BJ (cell line): ENCODE data around the gene B4GALNT3. TPM values are rescaled to one million over a fixed set of nuclear protein-coding genes. Genes with fewer than 3 reads are reported as not detected.

Experiments
- CTCF ChIA-PET: fragments of 350-600 bp; formaldehyde crosslinking; extraction: SDS; loops from one replicate; lab custom pipeline; 2021; ENCODE audit warnings: antibody characterized with exemption, inconsistent platforms; lab: Yijun Ruan, JAX
- POLR2A ChIA-PET: fragments of 300-600 bp; sonication (Branson Sonifier 250); formaldehyde crosslinking; extraction: SDS; loops from one replicate; lab custom pipeline; 2021; ENCODE audit warnings: antibody characterized with exemption; lab: Charles Lee
- DNase-seq: peaks from one replicate; pipeline ENCODE4 v3.0.0-alpha.2; 2011; ENCODE audit warnings: low read depth
- H3K27me3 ChIP-seq: 2 replicates; pipeline ENCODE4 v1.6.0; 2011; ENCODE audit warnings: low read length; ENCODE audit not compliant: control insufficient read depth, insufficient read depth
- H3K36me3 ChIP-seq: 2 replicates; pipeline ENCODE4 v1.5.1; 2011; ENCODE audit warnings: low read length; ENCODE audit not compliant: control insufficient read depth, insufficient read depth
- H3K4me3 ChIP-seq: 2 replicates; pipeline ENCODE4 v1.5.1; 2011; ENCODE audit warnings: low read depth, mild to moderate bottlenecking, control low read depth, low read length
- polyA plus RNA-seq: library from polyadenylated mRNA; depleted of rRNA; stranded (reverse); fragments of >200 nt; gene quantifications from 2 replicates; pipeline ENCODE4 v1.2.3, GENCODE V29; 2011
- TF ChIP-seq, protein P1 (sequence below): IDR thresholded peaks from 2 replicates; pipeline ENCODE4 v1.5.1; 2011; ENCODE audit warnings: low read depth, mild to moderate bottlenecking, control low read depth, inconsistent platforms, low read length, moderate library complexity; ENCODE audit not compliant: insufficient read depth

The B4GALNT3 gene
- polyA plus RNA-seq, 1 experiment, result not detected

DNA sequence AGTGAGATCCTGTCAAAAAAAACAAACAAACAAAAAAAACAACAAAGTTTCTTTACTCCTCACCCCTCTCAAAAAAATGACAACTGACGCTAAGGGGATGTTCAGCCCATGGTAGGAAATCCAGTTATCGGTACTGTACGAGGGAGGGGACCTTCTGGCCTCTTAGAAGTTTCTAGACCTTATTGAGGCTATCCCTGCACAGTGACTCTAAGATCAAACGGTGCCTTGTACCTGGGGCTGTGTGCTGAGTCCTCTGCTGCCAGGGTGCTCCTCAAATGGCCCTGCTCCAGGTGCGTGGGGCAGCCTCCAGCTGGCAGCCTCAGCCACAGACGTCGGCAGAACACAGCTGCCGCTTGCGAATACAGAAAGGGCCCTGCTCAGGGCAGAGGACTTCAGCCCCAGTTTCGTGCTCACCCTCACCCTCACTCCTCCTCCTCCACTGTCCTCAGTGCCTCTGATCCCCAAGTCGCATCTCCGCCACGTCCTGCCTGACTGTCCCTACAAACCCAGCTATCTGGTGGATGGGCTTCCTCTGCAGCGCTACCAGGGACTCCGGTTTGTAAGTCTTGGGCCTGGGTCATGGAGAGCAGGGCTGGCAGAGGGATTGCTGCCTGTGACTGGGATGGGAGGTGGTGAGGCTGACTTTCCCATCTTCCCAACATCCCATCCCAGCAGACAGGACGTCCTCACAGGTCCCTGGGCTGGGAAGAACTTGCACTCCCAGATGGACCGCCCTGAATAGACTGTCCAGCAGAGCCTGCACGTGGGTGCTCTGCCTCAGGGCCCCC is 90.9 kb downstream of the B4GALNT3 start:
- H3K27me3 ChIP-seq, result peaks cover 26% of the 10 kb centered on the region
- no peak overlapping the region for H3K4me3 ChIP-seq
- POLR2A ChIA-PET, result no interaction called here
- DNase-seq, result no peak
- no peaks in the 10 kb centered on the region for H3K36me3 ChIP-seq
- TF ChIP-seq, protein P1, sequence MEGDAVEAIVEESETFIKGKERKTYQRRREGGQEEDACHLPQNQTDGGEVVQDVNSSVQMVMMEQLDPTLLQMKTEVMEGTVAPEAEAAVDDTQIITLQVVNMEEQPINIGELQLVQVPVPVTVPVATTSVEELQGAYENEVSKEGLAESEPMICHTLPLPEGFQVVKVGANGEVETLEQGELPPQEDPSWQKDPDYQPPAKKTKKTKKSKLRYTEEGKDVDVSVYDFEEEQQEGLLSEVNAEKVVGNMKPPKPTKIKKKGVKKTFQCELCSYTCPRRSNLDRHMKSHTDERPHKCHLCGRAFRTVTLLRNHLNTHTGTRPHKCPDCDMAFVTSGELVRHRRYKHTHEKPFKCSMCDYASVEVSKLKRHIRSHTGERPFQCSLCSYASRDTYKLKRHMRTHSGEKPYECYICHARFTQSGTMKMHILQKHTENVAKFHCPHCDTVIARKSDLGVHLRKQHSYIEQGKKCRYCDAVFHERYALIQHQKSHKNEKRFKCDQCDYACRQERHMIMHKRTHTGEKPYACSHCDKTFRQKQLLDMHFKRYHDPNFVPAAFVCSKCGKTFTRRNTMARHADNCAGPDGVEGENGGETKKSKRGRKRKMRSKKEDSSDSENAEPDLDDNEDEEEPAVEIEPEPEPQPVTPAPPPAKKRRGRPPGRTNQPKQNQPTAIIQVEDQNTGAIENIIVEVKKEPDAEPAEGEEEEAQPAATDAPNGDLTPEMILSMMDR, result no peak
- CTCF ChIA-PET, result interaction anchor here (0.9 to 1.3 kb wide), 4 partner anchors 15 to 110 kb away, joined by 3 to 9 read pairs (median 4); partner anchors contain the start of gene B4GALNT3

GRCh38 chr12:552466-552865 is 92.7 kb downstream of the B4GALNT3 start:
- no peaks in the 10 kb centered on the region for H3K36me3 ChIP-seq
- peaks cover 26% of the 10 kb centered on the region for H3K27me3 ChIP-seq
- TF ChIP-seq, protein P1, result no peak
- DNase-seq, result no peak
- ChIA-PET POLR2A (no interaction called here), CTCF (interaction anchor here (1.0 kb wide), 1 partner anchor 99 kb away, joined by 3 read pairs; no protein-coding TSS in a partner anchor)
- H3K4me3 ChIP-seq, result no peak overlapping the region

DNA sequence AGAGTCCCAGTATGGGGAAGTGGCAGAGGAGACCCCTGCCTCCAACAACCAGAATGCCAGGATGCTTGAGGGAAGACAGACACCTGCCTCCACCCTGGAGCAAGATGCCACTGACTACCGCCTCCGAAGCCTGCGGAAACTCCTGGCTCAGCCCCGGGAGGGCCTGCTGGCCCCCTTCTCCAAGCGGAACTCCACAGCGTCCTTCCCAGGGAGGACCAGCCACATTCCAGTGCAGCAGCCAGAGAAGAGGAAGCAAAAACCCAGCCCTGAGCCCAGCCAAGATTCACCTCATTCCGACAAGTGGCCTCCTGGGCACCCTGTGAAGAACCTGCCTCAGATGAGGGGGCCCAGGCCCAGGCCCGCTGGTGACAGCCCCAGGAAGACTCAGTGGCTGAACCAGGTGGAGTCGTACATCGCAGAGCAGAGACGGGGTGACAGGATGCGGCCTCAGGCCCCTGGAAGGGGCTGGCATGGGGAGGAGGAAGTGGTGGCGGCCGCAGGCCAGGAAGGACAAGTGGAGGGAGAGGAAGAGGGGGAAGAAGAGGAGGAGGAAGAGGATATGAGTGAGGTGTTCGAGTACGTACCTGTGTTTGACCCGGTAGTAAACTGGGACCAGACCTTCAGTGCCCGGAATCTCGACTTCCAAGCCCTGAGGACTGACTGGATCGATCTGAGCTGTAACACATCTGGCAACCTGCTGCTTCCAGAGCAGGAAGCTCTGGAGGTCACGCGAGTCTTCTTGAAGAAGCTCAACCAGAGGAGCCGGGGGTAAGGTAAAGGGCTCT is 93.7 kb downstream of the B4GALNT3 start:
- ChIA-PET CTCF (interaction anchor here (0.9 kb wide), 1 partner anchor 104 kb away, joined by 3 read pairs; no protein-coding TSS in a partner anchor), POLR2A (no interaction called here)
- TF ChIP-seq, protein P1, result no peak
- Histone ChIP-seq H3K36me3 (no peaks in the 10 kb centered on the region), H3K27me3 (peaks cover 24% of the 10 kb centered on the region), H3K4me3 (no peak overlapping the region)
- DNase-seq, result no peak

- ChIA-PET POLR2A (no interaction called here), CTCF (interaction anchor here (0.6 to 0.9 kb wide), 2 partner anchors 14 to 105 kb away, joined by 3 to 4 read pairs; no protein-coding TSS in a partner anchor)
- TF ChIP-seq, protein P1, result no peak
- peaks cover 27% of the 10 kb centered on the region for H3K27me3 ChIP-seq
- no peak overlapping the region for H3K4me3 ChIP-seq
- H3K36me3 ChIP-seq, result no peaks in the 10 kb centered on the region
- DNase-seq, result no peak
Observed at GRCh38 chr12:554001-554285, 94.2 kb downstream of the B4GALNT3 start.

DNA sequence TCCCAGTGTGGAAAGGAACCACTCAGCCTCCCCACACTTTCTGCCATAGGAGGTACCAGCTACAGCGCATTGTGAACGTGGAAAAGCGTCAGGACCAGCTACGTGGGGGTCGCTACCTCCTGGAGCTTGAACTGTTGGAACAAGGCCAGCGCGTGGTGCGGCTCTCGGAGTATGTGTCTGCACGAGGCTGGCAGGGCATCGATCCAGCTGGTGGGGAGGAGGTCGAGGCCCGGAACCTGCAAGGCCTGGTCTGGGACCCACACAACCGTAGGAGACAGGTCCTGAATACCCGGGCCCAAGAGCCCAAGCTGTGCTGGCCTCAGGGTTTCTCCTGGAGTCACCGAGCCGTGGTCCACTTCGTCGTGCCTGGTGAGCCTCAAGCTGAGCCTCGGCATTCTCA is 96.8 kb downstream of the B4GALNT3 start:
- CTCF ChIA-PET, result interaction anchor here (1.1 to 6.2 kb wide), 2 partner anchors 9 to 14 kb away, joined by 3 to 36 read pairs; no protein-coding TSS in a partner anchor
- POLR2A ChIA-PET, result no interaction called here
- TF ChIP-seq, protein P1, result no peak
- H3K36me3 ChIP-seq, result no peaks in the 10 kb centered on the region
- peaks cover 27% of the 10 kb centered on the region for H3K27me3 ChIP-seq
- DNase-seq, result no peak
- no peak overlapping the region for H3K4me3 ChIP-seq
